Mesodermal cell (in vitro differentiated cells): ENCODE measurements around the gene SNX9.
A peak's percentile ranks its signal among the peaks of the same experiment; 100 is the strongest.

Experiments
- H3K27ac ChIP-seq: 2 replicates; pipeline ENCODE4 v1.7.0; 2013; ENCODE audit warnings: mild to moderate bottlenecking, low read depth, low read length, moderate library complexity; ENCODE audit not compliant: severe bottlenecking
- H3K36me3 ChIP-seq: 2 replicates; pipeline ENCODE4 v1.7.1; 2013; ENCODE audit warnings: mild to moderate bottlenecking, low read length, moderate library complexity; ENCODE audit not compliant: control insufficient read depth, insufficient read depth
- H3K4me1 ChIP-seq: one replicate; pipeline ENCODE4 v1.7.1; 2013; ENCODE audit warnings: mild to moderate bottlenecking, low read length; ENCODE audit not compliant: insufficient read depth, control insufficient read depth, poor library complexity, severe bottlenecking
- H3K4me3 ChIP-seq: 2 replicates; pipeline ENCODE4 v1.7.0; 2013; ENCODE audit warnings: low read length, control low read depth, mild to moderate bottlenecking; ENCODE audit not compliant: insufficient read depth, poor library complexity, severe bottlenecking; ENCODE audit errors: extremely low read depth
- H3K9me3 ChIP-seq: 2 replicates; pipeline ENCODE4 v1.7.1; 2013; ENCODE audit warnings: mild to moderate bottlenecking, low read length, moderate library complexity; ENCODE audit not compliant: control insufficient read depth
- WGBS, 2 experiments: methylation state at CpG; one replicate each; pipeline ENCODE4 v1.1.5; 2013; ENCODE audit warnings: missing lambda C conversion rate in 2 of 2; ENCODE audit not compliant: insufficient coverage in 2 of 2; 5-methylcytosine and 5-hydroxymethylcytosine counted together

SNX9 gene

GRCh38 chr6:157814883-157815282 lies 8.2 kb upstream of the SNX9 start:
- H3K27ac ChIP-seq, result no peak overlapping the region

GRCh38 chr6:157821342-157822033 lies 1.6 kb upstream of the SNX9 start:
- H3K36me3 ChIP-seq, result no peaks in the 10 kb centered on the region
- no peak overlapping the region for H3K27ac ChIP-seq
- H3K4me1 ChIP-seq, result peaks cover 7% of the 10 kb centered on the region
- H3K4me3 ChIP-seq, result no peak overlapping the region
- 86 to 94% methylated on average over 3 of the region's 6 CpGs for WGBS, 2 experiments
- H3K9me3 ChIP-seq, result no peaks in the 10 kb centered on the region

More at GRCh38 chr6:157814883-157815282, 8.2 kb upstream of the SNX9 start:
- 71% methylated on average over 2 of the region's 4 CpGs; no CpG with 5 or more reads in 1 of the 2 experiments for WGBS, 2 experiments
- no peaks in the 10 kb centered on the region for H3K36me3 ChIP-seq
- no peaks in the 10 kb centered on the region for H3K9me3 ChIP-seq
- no peaks in the 10 kb centered on the region for H3K4me1 ChIP-seq
- H3K4me3 ChIP-seq, result no peak overlapping the region

- 15 to 19% methylated on average over 44 to 53 of the region's 53 CpGs for WGBS, 2 experiments
- Histone ChIP-seq H3K4me3 (peak overlapping the region; percentile 31), H3K36me3 (no peaks in the 10 kb centered on the region), H3K27ac (no peak overlapping the region), H3K9me3 (no peaks in the 10 kb centered on the region), H3K4me1 (peaks cover 7% of the 10 kb centered on the region)
Measured at GRCh38 chr6:157822245-157823000, 623 bp upstream of the SNX9 start.

GRCh38 chr6:157823528-157824370 lies 703 bp downstream of the SNX9 start:
- Histone ChIP-seq H3K4me3 (peak overlapping the region; percentile 77), H3K27ac (peak overlapping the region; percentile 69), H3K9me3 (no peaks in the 10 kb centered on the region), H3K4me1 (peaks cover 7% of the 10 kb centered on the region), H3K36me3 (no peaks in the 10 kb centered on the region)
- 0% methylated on average over 52 to 65 of the region's 74 CpGs for WGBS, 2 experiments

- Histone ChIP-seq H3K27ac (peak overlapping the region; percentile 41), H3K4me3 (peak overlapping the region; percentile 77), H3K36me3 (peaks cover 1% of the 10 kb centered on the region), H3K4me1 (peaks cover 8% of the 10 kb centered on the region), H3K9me3 (no peaks in the 10 kb centered on the region)
- 77 to 84% methylated on average over 7 of the region's 10 CpGs for whole genome bisulfite sequencing, 2 experiments
Measured at GRCh38 chr6:157825243-157825904, 2.3 kb downstream of the SNX9 start.

- 78 to 92% methylated on average over 4 of the region's 6 CpGs for WGBS, 2 experiments
- H3K9me3 ChIP-seq, result no peaks in the 10 kb centered on the region
- peak overlapping the region; percentile 23 for H3K27ac ChIP-seq
- H3K4me1 ChIP-seq, result peaks cover 14% of the 10 kb centered on the region
- H3K4me3 ChIP-seq, result no peak overlapping the region
- peaks cover 6% of the 10 kb centered on the region for H3K36me3 ChIP-seq
Measured at GRCh38 chr6:157830354-157831017, 7.4 kb downstream of the SNX9 start.

GRCh38 chr6:157831018-157831369 lies 7.9 kb downstream of the SNX9 start:
- Histone ChIP-seq H3K9me3 (no peaks in the 10 kb centered on the region), H3K4me1 (peaks cover 14% of the 10 kb centered on the region), H3K27ac (peak overlapping the region; percentile 39), H3K36me3 (peaks cover 6% of the 10 kb centered on the region), H3K4me3 (no peak overlapping the region)
- no CpG with 5 or more reads among the region's 2 CpGs for WGBS, 2 experiments

- H3K27ac ChIP-seq, result peak overlapping the region; percentile 39
- H3K9me3 ChIP-seq, result no peaks in the 10 kb centered on the region
- H3K4me1 ChIP-seq, result peaks cover 14% of the 10 kb centered on the region
- H3K4me3 ChIP-seq, result no peak overlapping the region
- 11 to 44% methylated on average over 1 to 2 of the region's 3 CpGs for WGBS, 2 experiments
- H3K36me3 ChIP-seq, result peaks cover 6% of the 10 kb centered on the region
Measured at GRCh38 chr6:157831424-157832249, 8.6 kb downstream of the SNX9 start.

GRCh38 chr6:157832250-157832967 lies 9.4 kb downstream of the SNX9 start:
- H3K4me1 ChIP-seq, result peaks cover 14% of the 10 kb centered on the region
- H3K36me3 ChIP-seq, result peaks cover 6% of the 10 kb centered on the region
- 63 to 82% methylated on average over 1 to 2 of the region's 3 CpGs for WGBS, 2 experiments
- H3K4me3 ChIP-seq, result no peak overlapping the region
- H3K27ac ChIP-seq, result no peak overlapping the region
- no peaks in the 10 kb centered on the region for H3K9me3 ChIP-seq
